Measurements from ENCODE around the gene NRXN3. TPM values are rescaled to one million over a fixed set of nuclear protein-coding genes. Genes with fewer than 3 reads are reported as not detected.

The NRXN3 gene
- polyA plus RNA-seq, 1 donor (not counting 4 experiments of a cell fraction or from before 2014, with no cell fraction given) = 0.89 TPM

DNA sequence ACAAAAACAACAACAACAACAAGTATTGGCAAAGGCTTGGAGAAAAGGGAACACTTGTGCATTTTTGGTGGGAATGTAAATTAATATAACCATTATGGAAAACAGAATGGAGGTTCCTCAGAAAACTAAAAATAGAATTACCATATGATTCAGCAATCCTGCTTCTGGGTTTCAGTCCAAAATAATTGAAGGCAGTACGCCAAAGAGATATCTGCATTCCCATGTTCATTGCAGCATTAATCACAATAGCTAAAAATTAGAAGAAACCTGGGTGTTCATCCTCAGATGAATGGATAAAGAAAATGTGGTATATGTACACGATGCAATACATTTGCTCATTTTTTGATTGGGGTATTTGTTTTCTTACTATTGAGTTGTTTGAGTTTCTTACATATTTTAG is 813.0 kb downstream of the NRXN3 start:
- H3K9ac ChIP-seq (ENCODE audit: control insufficient read depth, extremely low read depth, insufficient read depth, low read length) = no peak overlapping the region
- H3K4me3 ChIP-seq (ENCODE audit: control insufficient read depth in 2 of 3, extremely low read depth in 1 of 3, insufficient read depth in 2 of 3, low read depth in 1 of 3, low read length in 3 of 3) = no peak overlapping the region
- H3K4me2 ChIP-seq (ENCODE audit: control insufficient read depth, extremely low read depth, insufficient read depth, low read depth, low read length) = no peak overlapping the region
- dilution Hi-C loops (cut with MboI; ENCODE audit: extremely low pct_ligation_motif_present, low sequenced_read_pairs) = no loop called here
- no peaks in the 10 kb centered on the region for H3K4me1 ChIP-seq (ENCODE audit: control insufficient read depth, extremely low read depth, insufficient read depth, low read length)
- H3K79me2 ChIP-seq (ENCODE audit: control insufficient read depth, insufficient read depth, low read length) = no peaks in the 10 kb centered on the region
- no peaks in the 10 kb centered on the region for H3K9me1 ChIP-seq (ENCODE audit: control insufficient read depth, extremely low read depth, insufficient read depth, low read length)
- H3K9me3 ChIP-seq (ENCODE audit: control insufficient read depth, low read depth, low read length) = no peaks in the 10 kb centered on the region
- H3K27me3 ChIP-seq (ENCODE audit: control insufficient read depth, extremely low read depth, insufficient read depth, low read length) = no peaks in the 10 kb centered on the region
- no peak for DNase-seq (ENCODE audit: low read depth, low spot score)
- H2AFZ ChIP-seq (ENCODE audit: control insufficient read depth, low read length) = no peak overlapping the region
- H4K20me1 ChIP-seq (ENCODE audit: control insufficient read depth, extremely low read depth, insufficient read depth, low read length) = no peaks in the 10 kb centered on the region
- no peak for TF ChIP-seq EZH2 (IDR thresholded peaks at IDR 0.05; ENCODE audit: low read length)
- TF ChIP-seq, protein P1, sequence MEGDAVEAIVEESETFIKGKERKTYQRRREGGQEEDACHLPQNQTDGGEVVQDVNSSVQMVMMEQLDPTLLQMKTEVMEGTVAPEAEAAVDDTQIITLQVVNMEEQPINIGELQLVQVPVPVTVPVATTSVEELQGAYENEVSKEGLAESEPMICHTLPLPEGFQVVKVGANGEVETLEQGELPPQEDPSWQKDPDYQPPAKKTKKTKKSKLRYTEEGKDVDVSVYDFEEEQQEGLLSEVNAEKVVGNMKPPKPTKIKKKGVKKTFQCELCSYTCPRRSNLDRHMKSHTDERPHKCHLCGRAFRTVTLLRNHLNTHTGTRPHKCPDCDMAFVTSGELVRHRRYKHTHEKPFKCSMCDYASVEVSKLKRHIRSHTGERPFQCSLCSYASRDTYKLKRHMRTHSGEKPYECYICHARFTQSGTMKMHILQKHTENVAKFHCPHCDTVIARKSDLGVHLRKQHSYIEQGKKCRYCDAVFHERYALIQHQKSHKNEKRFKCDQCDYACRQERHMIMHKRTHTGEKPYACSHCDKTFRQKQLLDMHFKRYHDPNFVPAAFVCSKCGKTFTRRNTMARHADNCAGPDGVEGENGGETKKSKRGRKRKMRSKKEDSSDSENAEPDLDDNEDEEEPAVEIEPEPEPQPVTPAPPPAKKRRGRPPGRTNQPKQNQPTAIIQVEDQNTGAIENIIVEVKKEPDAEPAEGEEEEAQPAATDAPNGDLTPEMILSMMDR (optimal IDR thresholded peaks at IDR 0.05 in 1 of 3, IDR thresholded peaks at IDR 0.05 in 1 of 3, conservative IDR thresholded peaks at IDR 0.05 in 1 of 3; ENCODE audit: extremely low read depth in 1 of 3, insufficient read depth in 2 of 3, low read length in 3 of 3) = no peak
- H3K36me3 ChIP-seq (ENCODE audit: control insufficient read depth in 2 of 2, extremely low read depth in 1 of 2, insufficient read depth in 2 of 2, low read length in 2 of 2) = no peaks in the 10 kb centered on the region
- no peak for FAIRE-seq
- no peak overlapping the region for H3K27ac ChIP-seq (ENCODE audit: control insufficient read depth, insufficient read depth, low read length)

DNA sequence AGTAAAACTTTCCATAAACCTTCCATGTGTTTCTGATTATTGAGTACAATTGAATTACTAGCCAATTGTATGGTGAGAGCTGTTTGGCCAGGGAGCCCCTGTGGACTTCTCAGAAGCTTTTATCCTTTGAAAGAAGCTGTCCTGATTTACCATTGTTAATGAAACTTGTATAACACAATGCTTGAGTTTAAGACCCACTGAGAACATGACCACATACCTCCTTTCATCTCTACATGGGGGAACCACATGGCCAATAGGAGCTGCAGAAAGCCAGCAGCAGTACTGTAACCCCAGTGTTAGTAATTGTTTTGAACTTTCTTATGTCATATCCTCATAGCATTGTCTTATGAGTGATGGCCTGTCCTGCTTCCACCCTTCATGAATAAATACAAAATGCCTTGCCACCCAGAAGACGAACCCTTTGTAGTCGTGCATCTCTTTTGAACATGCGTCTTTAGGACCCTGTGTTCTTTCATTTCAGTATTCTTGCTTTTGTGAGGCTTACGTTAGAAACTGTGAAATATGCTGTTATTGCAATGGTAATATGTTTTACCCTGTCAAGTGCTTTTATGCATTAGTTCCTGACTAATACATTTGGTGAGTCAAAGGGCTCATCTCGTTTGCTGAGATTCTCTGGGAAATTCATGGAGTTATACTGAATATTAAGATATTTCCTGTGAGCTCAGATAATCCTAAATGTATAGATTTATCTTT is 815.7 kb downstream of the NRXN3 start:
- H3K9ac ChIP-seq (ENCODE audit: control insufficient read depth, extremely low read depth, insufficient read depth, low read length) = no peak overlapping the region
- H3K4me3 ChIP-seq (ENCODE audit: control insufficient read depth in 2 of 3, extremely low read depth in 1 of 3, insufficient read depth in 2 of 3, low read depth in 1 of 3, low read length in 3 of 3) = no peak overlapping the region
- H3K36me3 ChIP-seq (ENCODE audit: control insufficient read depth in 2 of 2, extremely low read depth in 1 of 2, insufficient read depth in 2 of 2, low read length in 2 of 2) = no peaks in the 10 kb centered on the region
- dilution Hi-C loops (cut with MboI; ENCODE audit: extremely low pct_ligation_motif_present, low sequenced_read_pairs) = no loop called here
- no peaks in the 10 kb centered on the region for H3K9me3 ChIP-seq (ENCODE audit: control insufficient read depth, low read depth, low read length)
- no peak for DNase-seq (ENCODE audit: low read depth, low spot score)
- H3K27ac ChIP-seq (ENCODE audit: control insufficient read depth, insufficient read depth, low read length) = no peak overlapping the region
- no peak overlapping the region for H3K4me2 ChIP-seq (ENCODE audit: control insufficient read depth, extremely low read depth, insufficient read depth, low read depth, low read length)
- H3K9me1 ChIP-seq (ENCODE audit: control insufficient read depth, extremely low read depth, insufficient read depth, low read length) = no peaks in the 10 kb centered on the region
- no peak overlapping the region for H2AFZ ChIP-seq (ENCODE audit: control insufficient read depth, low read length)
- H3K27me3 ChIP-seq (ENCODE audit: control insufficient read depth, extremely low read depth, insufficient read depth, low read length) = no peaks in the 10 kb centered on the region
- TF ChIP-seq, protein P1 (optimal IDR thresholded peaks at IDR 0.05 in 1 of 3, IDR thresholded peaks at IDR 0.05 in 1 of 3, conservative IDR thresholded peaks at IDR 0.05 in 1 of 3; ENCODE audit: extremely low read depth in 1 of 3, insufficient read depth in 2 of 3, low read length in 3 of 3) = no peak
- TF ChIP-seq EZH2 (IDR thresholded peaks at IDR 0.05; ENCODE audit: low read length) = no peak
- no peaks in the 10 kb centered on the region for H4K20me1 ChIP-seq (ENCODE audit: control insufficient read depth, extremely low read depth, insufficient read depth, low read length)
- no peaks in the 10 kb centered on the region for H3K4me1 ChIP-seq (ENCODE audit: control insufficient read depth, extremely low read depth, insufficient read depth, low read length)
- H3K79me2 ChIP-seq (ENCODE audit: control insufficient read depth, insufficient read depth, low read length) = no peaks in the 10 kb centered on the region
- no peak for FAIRE-seq
